NCI-H2107 treated with DMSO at 0.1 percent for 48 hours (cell line): ENCODE results near the gene CYB561.

Source experiments
- DNase-seq: peaks from one replicate; lab custom pipeline; 2025; ENCODE audit not compliant: unreplicated experiment; lab: John Stamatoyannopoulos, UW

The CYB561 gene

DNA sequence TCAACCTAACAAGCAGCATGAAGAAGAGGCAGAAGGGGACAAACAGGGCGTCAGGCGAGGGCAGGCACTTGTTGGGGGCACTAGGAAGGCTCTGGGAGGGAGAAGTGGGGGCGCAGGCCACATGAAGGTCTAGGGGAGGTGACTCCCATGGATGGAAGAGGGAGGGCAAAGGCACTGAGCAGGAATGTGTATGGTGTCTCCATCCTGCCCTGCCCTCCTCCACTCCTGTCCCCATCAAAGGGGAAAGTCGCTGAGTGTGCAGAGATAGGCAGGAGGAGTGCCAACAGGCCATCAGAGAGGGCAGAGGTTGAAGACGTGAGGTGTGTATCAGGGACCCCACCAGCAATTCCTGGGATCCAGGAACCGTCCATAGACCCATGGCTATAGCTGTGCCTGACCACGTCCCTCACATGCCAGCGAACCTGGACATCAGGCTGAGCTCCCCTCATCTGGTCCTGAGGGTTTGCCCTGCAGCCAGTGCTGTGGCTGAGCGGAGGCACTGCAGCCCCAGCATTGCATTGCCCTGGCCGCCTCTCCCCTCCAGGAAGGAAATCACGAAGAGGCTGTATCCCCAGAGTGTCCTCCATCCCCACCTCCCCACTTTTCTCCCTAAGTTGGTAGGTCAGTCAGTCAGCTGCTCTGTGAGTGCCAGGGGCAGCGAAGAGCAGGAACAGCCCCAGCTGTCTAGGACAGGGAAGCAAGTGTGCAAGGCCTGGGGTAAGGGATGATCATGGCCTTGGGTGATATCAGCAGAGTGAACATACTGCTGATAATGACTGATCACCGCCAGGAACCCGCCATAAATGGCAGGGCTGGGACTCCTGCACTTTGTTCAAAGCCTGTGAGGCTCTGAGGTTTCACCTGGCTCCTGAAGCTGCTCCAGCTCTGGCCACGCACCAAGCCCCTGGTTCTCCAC lies 6.2 kb upstream of the CYB561 start:
- DNase-seq: no peak

DNA sequence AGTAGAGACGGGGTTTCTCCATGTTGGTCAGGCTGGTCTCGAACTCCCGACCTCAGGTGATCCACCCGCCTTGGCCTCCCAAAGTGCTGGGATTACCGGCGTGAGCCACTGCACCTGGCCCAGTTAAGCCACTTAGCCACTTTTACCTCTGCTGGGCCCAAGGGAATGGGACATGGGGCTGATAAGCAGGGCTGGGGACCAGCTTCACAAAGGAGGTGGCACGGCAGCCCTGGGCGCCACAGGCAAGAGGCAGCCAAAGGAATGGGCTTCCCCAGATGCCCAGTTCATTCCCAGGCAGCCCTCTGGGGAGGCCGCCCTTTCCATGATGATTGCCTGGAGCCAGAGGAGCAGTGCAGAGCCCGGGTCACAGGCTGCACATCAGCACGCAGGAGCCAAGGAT lies 5.0 kb upstream of the CYB561 start:
- DNase-seq: no peak

DNA sequence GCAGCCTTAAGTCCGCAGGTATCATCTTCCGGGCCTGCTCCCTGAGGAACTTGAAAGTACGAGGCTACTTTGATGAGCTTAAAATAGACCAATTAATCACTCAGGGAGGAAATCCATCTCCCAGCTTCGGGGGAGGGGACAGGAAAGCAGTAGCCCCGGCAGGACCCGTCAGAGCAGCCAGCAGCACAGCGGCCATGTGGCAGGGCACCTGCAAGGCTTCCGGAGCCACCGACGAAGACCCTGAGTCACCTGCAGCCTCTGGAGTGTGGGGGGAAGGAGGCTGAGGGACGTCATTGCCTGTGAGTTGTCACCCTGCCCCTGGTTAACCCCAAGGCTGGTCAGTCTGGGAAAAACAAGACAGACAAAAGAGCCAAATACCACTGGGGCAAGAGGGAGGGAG lies 4.4 kb upstream of the CYB561 start:
- DNase-seq: no peak

DNA sequence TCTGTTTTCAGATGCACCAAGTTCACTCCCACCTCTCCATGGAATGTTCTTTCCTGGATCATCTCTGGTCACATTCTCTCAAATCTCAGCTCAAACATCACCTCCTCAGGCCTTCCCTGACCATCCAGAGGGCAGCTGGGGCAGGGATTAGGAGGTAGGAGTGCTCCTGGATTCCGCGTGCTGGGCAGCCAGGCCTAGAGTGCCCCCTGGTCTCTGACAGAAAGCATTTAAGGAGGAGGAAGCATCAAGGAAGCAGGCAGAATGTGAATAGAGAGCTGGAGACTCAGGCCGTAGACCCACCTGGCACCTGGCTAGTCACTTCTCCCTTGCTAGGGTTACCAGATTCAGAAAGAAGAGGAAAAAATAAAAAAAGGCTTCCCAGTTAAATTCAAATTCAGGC lies 2.5 kb upstream of the CYB561 start:
- DNase-seq: no peak

DNA sequence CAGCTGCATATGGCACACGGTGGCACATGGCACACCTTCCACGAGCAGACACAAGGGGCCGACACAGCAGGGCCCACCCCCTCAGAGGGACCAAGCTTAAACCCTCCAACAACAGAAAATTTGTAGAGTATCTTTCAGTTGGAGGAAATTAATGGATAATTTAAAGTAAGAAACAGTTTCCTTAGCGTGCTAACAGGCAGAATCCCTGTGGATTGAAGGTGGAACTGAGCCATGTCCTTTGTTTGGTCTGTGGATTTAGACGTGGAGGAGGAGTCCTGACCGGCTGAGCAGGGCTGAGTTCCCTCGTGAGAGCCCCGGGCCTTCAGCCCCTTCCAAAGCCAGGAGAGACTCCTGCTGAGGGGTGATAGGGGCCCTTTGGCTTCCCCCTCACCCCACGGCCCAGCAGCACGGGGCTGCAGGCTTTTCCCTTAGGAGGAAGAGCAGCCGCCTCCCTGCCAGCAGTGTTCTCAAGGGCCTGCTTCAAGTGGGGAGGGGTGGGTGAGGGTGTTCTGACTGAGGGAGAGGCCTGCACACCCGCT lies 1.4 kb upstream of the CYB561 start:
- DNase-seq: no peak

DNA sequence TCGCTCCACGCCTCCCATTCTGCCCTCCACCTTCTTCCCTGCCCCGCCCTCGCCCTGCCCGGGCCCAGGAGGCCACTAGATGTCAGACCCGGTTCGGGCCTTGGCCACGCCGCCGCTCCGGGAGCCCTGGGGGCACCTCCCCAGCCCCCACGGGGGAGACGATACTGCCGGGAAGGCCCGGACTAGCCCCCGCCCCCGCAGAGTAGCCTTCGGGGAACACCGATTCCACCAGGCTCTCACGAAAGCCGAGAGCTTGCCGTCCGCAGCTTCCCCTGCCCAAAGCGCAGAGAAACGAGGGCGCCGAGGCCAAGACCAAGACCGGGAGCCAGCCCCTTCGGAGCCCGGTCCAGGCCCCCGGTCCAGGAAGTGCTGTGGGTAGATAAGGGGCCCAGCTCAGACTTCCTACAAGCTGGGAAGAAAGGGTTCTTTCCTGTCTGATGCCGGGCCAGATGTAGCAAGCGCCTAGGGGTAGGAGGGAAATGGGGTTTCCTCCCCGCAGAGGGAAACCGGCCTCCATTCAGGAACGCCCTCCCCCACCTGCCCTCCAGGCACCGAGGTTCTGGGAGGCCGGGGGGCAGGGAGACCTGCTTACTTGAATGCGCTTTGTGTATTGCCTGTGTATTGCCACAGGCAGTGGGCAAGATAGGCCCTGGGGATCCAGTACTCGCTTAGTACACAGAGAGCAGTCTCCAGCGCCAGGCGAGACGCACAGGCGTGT lies 806 bp upstream of the CYB561 start:
- peak; percentile 11 for DNase-seq

DNA sequence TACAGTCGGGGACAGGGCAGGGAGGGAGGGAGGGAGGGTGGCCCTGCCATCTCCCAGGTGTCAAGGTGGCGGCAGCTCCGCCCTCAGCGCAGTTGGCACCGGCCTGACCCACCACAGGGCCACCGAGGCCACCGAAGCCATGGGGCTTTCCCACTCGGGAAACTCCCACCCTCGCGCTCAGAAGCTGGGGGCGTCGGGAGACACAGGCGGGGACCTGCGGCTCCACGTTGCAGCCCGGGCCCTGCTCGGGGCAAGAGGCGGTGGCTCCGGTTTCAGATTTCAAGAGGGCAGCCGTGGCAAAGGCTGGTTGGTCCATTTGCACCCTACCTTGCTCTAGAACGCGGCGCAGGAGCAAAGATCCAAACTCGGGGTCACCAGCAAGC lies 544 bp downstream of the CYB561 start:
- DNase-seq: no peak

DNA sequence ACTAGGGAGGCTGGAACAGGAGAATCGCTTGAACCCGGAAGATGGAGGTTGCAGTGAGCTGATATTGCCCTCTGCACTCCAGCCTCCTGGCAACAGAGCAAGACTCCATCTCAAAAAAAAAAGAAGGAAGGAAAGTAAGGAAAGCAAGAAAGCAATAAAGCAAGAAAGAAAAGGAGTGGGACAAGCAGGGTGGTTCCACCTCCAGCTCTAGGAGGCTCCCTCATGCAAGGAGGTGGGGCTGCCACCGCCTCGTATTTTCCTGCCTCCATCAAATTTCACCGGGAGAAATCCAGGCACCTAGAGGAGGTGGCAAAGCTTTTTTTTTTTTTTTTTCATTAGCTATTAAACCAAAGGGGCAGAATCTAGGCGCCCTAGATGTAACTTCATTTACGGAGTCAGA lies 1.0 kb downstream of the CYB561 start:
- no peak for DNase-seq

DNA sequence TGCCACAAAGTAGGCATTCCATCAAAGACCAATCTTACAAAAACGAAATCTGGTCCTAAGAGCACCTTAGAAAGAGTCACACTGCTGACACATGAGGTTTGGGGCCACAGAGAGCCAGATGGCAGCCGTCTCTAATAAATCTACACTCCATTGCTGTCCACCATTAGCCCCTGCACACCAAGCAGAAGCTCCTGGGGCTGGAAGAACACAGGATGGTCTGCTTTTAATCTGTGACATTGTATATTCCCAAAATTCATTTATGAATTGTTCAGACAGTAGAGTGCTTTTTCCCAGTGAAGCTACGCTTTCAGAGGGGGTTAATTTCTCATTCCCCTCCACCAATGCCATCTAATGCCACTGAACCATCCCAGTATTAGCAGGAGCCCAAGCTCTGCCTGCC lies 1.6 kb downstream of the CYB561 start:
- no peak for DNase-seq

DNA sequence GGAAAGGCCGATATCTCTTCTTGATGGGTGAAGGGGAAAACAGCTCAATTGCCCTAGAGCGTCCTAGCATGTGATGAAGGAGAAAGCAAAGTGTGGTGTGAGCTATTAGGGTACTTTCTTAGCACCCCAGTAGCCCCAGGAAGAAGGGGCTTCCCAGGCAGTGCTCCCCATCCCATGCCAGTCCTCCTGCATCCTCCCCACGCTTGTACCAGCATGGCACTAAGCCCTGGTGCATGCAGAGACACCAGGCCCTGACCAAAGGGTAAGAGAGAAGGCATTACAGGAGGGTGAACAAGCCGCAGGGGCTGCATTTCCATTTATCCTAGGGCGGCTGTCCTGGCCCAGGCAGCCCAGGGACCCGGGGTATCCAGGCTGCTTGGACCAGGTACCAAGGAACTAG lies 3.1 kb downstream of the CYB561 start:
- no peak for DNase-seq

DNA sequence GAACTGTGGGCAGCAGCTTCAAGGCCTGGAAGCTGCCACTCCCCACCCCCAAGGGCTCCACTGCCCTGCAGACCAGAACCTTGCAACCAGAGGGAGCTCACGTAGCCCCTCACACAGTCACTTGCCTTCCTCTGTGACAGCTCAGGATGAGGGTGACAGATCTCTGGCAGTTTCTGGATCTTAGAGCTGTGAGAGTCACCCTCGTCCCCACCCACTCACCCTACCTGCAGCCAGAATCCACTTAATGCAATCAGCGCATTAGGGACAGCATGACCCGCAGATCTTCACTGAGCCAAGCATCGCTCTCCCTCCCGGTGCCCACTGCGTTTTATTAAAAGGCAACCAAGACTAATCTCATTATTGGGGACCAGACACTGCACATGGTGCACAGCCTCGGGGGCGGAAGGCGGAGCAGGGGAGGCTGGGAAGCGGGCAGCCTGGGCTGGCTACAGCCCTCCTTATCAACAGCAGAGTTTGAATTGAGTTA lies 3.5 kb downstream of the CYB561 start:
- DNase-seq: no peak

DNA sequence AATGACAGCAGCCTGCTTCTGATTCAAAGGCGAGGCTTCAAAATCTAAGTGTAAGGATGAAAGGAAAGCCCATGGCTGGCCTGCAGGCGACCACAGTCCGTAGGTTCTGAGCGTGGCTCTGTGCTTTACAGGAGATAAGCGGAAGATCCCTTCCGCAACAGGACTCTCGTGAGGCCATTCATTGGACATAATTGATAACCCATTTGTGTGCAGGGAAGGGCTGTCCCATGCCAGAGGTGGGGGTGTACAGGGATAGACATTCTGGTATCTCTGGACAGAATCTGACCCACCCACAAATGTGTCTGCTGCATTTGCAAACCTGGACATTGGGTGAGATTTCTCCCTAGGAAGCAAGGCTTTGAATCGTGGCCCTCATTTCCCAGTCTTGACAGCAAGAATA lies 4.0 kb downstream of the CYB561 start:
- DNase-seq: no peak

DNA sequence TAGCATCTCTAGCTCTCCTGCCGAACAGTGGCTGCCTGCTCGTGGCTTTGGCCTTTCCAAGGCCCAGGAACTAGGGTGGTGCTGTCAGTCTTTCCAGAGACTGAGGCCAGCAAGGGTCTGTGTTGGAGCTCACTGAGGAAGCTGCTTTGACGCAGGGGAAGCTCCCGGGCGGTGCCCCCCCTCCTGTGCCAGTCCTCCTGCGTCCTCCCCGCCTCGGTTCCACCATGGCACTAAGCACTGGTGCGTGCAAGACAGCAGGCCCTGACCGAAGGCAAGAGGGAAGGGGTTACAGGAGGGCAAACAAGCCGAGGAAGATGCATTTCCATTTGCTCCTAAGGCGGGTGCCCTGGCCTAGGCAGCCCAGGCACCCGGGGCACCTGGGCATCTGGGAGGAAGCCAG lies 4.5 kb downstream of the CYB561 start:
- no peak for DNase-seq

DNA sequence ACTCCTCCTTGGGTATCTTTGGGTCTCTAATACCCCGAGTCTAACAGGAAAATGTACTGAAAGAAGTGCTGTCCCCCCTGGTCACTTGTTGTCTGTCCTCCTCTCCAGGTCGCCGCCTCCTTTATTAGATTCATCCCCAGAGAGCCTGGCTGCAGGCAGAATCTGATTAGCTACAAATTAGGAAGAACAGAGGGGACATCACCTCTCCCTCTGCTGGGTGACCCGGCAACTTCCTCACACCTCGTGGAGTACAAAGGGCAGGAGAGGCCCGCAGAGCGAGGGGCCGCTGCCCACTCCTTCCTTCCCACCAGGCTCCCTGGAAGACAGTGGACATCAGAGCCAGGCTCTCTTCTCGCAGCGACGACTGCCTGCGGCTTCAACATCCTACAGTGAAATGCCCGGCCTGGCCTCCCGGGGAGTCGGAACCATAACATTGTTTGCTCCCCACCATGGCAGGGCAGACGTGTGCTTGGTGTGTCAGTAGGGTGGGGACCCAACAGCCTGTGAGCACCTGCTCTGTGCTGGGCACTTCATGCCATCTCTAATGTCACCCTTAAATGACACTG lies 5.3 kb downstream of the CYB561 start:
- no peak for DNase-seq

DNA sequence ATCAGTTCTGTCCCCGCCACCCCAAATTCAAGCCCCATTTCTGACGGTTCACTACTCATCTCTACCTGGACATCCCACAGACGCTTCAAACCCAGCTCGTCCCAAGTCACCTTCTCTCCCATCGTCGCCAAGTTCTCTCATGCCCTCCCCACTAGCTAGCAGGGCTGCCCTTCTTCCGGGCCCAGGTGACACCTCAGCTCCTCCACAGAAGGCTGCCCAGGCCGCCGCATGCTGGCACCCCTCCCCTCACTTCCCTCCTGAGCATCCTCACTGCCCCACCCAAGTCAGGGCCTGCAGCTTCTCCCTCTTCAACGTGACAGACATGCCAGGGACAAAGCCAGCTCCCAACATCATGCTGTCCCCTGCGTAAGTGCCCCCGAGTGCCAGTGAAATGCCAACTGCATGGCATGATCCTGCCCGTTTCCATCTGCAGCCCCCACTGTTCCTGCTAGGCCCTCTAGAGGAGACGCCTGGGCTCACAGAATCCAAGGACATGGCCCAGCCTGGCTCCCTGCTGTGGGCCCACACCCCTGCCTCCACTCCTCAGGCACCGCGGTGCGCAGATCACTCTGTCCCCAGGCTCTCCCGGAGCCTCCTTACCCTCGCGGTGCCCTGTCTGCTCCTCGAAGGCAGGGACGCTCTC lies 5.9 kb downstream of the CYB561 start:
- no peak for DNase-seq

DNA sequence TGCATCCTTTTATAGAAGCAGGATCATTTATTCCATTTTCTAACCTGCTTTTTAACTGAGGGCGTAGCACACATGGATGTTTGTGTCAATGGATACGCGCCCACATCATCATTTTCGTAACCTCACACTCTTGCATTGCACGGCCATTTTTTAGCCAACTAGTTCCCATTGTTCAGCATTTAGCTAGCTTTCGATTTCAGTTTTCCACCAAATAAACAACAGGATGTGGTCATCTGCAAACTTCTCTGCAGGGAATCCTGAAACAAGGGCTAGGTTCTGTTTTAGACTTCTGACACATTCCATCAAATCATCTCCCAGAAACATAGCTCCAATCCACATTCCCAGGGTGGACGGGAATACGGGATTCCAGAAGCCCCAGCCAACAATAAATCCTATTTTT lies 6.4 kb downstream of the CYB561 start:
- no peak for DNase-seq

DNA sequence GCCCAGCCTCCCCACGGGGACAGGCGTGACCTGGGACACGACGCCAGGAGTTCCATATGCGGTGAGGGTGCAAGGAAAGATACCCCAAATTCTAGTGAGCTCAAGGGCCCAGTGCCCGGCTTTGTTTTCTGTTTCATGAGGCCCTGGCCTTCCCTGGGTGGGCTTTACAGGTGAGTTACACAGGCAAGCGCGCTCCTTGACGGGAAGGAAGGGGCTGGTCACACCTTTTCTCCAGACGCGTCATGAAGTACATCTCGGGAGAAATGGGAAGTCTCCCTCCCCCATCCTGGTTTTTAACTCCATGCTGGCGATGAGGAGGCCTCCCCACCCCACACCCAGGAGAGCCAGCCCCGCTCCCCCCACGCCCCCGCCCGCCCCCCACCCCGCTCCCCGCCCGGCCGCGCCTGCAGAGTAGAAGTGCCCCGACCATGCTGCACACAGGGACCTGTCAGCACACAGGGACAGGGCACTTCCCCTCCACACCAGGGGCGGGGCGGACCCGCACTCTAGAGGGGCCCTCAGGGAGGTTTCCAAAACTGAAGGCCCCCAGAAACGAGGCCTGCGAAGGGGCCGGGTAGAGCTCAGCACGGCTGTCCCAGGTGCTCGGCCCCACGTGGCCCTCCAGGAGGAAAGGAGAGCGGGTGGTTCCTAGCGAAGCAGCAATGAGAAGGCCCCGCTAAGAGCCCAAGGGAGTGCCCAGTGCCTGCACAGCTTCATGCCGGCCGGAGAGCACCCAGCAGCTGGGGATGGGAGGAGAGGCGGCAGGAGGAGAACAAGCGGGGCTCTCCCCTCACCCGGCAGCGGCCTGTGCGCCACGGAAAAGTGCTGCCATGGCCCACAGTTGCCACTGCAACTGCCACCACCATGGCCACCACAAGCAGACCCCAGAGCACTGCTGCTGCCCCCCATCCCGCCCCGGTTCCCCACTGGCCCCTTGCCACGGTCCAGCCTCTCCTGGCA lies 7.7 kb downstream of the CYB561 start:
- DNase-seq: no peak

DNA sequence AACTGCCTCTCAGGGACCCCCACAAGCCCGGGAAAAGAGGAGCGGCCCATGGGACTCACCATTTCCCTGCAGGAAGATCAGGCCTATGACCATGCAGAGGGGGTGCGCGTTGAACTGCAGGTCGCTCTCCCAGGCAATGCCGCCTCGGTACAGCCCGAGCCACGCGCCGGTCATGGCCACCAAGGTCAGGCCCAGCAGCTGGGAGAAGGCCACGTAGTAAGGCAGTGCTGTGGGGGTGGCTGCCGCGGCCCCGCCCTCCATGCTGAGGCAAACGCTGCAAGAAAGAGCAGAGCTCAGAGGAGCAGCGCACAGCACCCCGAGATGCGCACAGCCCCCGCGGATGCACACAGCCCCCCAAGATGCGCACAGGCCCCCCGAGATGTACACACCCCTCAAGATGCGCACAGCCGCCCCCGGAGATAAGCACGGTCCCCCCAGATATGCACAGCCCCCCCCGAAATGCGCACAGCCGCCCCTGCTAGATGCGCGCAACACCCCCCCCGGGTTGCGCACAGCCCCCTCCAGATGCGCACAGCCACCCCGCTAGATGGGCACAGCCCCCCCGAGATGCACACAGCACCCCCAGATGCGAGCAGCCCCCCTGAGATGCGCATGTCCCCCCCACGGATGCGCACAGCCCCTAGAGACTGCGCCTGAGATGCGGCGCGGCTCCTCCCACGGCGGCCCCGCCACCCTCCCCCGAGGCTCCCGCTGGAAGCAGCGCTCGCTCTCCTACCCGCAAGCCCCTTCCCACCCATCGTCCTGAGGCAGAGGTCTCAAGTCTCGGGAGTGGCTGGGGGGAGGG lies 8.6 kb downstream of the CYB561 start:
- DNase-seq: no peak

DNA sequence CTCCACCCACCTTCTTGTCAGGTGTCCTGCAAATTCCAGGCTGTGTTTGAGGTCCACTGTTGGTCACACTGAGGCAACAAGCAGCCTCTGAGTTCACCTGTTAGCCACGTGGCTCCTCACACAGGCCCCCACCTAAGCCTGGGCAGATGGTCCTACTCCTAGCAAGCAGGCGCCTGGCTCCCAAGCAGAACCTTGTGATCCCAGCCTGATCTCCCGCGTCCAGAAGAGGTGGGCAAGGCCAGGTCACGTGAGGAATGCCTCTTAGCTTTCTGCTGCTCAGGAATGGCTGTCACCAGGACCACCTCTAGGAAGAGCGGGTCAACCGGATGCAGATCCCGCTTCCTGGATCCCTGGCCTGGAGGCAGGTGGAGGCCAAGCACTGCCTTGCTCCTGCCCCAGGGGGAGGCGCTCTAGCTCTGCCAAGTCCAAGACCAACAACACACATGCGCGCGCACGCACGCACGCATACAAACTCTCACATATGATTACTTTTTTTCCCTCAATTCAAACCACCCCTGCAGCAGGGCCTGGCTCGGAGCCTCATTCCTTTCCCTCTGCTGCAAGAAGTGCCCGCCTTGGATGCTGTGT lies 9.5 kb downstream of the CYB561 start:
- no peak for DNase-seq
